Ectodermal cell (in vitro differentiated cells): Measurements from ENCODE around the gene TTLL11.

ENCODE experiments used
- H3K27ac ChIP-seq: 2 replicates; pipeline ENCODE4 v1.7.0; 2013; ENCODE audit warnings: mild to moderate bottlenecking, low read depth, low read length; ENCODE audit not compliant: insufficient read depth, poor library complexity, severe bottlenecking
- H3K27me3 ChIP-seq: 2 replicates; pipeline ENCODE4 v1.7.0; 2013; ENCODE audit warnings: mild to moderate bottlenecking, low read length; ENCODE audit not compliant: insufficient read depth, control insufficient read depth, poor library complexity, severe bottlenecking
- H3K36me3 ChIP-seq: one replicate; pipeline ENCODE4 v1.7.0; 2013; ENCODE audit warnings: low read length; ENCODE audit not compliant: control insufficient read depth, insufficient read depth
- H3K4me1 ChIP-seq: one replicate; pipeline ENCODE4 v1.7.0; 2013; ENCODE audit warnings: low read length; ENCODE audit not compliant: control insufficient read depth, insufficient read depth
- H3K4me3 ChIP-seq: 2 replicates; pipeline ENCODE4 v1.7.0; 2013; ENCODE audit warnings: low read depth, low read length, control low read depth; ENCODE audit not compliant: insufficient read depth
- H3K9me3 ChIP-seq: 2 replicates; pipeline ENCODE4 v1.7.0; 2013; ENCODE audit warnings: mild to moderate bottlenecking, low read length, moderate library complexity; ENCODE audit not compliant: control insufficient read depth
- WGBS, 2 experiments: methylation state at CpG; one replicate each; pipeline ENCODE4 v1.1.7; 2013; ENCODE audit warnings: missing lambda C conversion rate in 2 of 2; 5-methylcytosine and 5-hydroxymethylcytosine counted together

Gene TTLL11

GRCh38 chr9:121976751-121977150 lies 116.4 kb downstream of the TTLL11 start:
- no peak overlapping the region for H3K27ac ChIP-seq
- H3K36me3 ChIP-seq = no peaks in the 10 kb centered on the region
- H3K9me3 ChIP-seq = no peaks in the 10 kb centered on the region
- WGBS, 2 experiments = 100% methylated on average over 1 of the region's 1 CpG; no CpG with 5 or more reads in 1 of the 2 experiments
- H3K4me1 ChIP-seq = no peaks in the 10 kb centered on the region
- H3K27me3 ChIP-seq = no peaks in the 10 kb centered on the region
- H3K4me3 ChIP-seq = no peak overlapping the region

- Histone ChIP-seq H3K4me1 (no peaks in the 10 kb centered on the region), H3K27ac (no peak overlapping the region), H3K4me3 (no peak overlapping the region), H3K9me3 (no peaks in the 10 kb centered on the region), H3K27me3 (no peaks in the 10 kb centered on the region), H3K36me3 (no peaks in the 10 kb centered on the region)
- WGBS, 2 experiments = 83 to 89% methylated on average over 6 of the region's 6 CpGs
Measured at GRCh38 chr9:121975801-121976277, 117.3 kb downstream of the TTLL11 start.

DNA sequence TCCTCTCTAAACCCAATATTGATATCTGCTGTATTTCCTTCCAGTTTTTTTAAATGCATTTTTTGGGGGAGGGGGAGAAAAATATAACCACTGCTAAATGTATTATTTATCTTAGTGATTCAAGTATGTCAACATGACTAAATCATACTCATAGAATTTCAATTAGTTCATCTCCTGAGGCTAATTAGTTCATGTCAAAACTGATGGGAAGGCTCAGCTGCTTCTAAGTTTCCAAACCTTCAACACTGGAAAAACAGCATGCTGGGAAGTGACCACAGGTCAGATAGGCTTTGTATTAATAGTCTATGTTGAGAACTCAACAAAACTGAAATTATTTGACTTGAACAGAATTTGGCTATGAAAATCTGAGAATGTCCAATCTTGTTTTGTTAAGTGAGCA lies 118.7 kb downstream of the TTLL11 start:
- Histone ChIP-seq H3K27ac (no peak overlapping the region), H3K9me3 (no peaks in the 10 kb centered on the region), H3K4me3 (no peak overlapping the region), H3K4me1 (no peaks in the 10 kb centered on the region), H3K27me3 (no peaks in the 10 kb centered on the region), H3K36me3 (no peaks in the 10 kb centered on the region)

DNA sequence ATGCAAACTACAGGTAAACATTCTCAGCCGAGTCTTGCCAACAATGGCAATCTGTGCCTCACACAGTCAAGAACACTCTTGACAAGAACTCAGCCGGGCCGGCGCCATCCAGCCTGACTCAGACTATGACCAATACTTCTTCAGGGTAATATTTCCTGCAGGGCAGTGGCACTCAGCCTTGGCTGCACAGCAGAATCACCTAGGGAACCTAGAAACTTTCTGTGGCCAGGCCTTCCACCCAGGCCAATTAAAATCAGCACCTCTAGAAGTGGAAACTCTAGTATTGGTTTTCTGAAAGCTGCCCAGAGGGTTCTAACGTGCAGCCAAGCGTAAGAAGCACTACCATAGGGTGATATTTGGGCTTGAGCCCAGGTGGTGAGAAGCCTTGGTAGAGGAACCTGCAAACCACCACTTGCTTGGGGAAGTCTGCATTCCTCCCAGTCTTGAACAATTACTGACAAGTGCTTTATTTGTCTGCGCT lies 120.6 kb downstream of the TTLL11 start:
- WGBS, 2 experiments = 90 to 93% methylated on average over 7 of the region's 7 CpGs
- no peaks in the 10 kb centered on the region for H3K36me3 ChIP-seq
- H3K4me1 ChIP-seq = no peaks in the 10 kb centered on the region
- no peak overlapping the region for H3K27ac ChIP-seq
- H3K9me3 ChIP-seq = no peaks in the 10 kb centered on the region
- H3K4me3 ChIP-seq = no peak overlapping the region
- no peaks in the 10 kb centered on the region for H3K27me3 ChIP-seq

- no peak overlapping the region for H3K27ac ChIP-seq
- H3K27me3 ChIP-seq = no peaks in the 10 kb centered on the region
- H3K36me3 ChIP-seq = no peaks in the 10 kb centered on the region
- no peaks in the 10 kb centered on the region for H3K9me3 ChIP-seq
- H3K4me3 ChIP-seq = no peak overlapping the region
- 93 to 97% methylated on average over 8 of the region's 8 CpGs for WGBS, 2 experiments
- no peaks in the 10 kb centered on the region for H3K4me1 ChIP-seq
Measured at GRCh38 chr9:121968056-121968455, 125.1 kb downstream of the TTLL11 start.

- Histone ChIP-seq H3K9me3 (no peaks in the 10 kb centered on the region), H3K27ac (no peak overlapping the region), H3K4me1 (no peaks in the 10 kb centered on the region), H3K4me3 (no peak overlapping the region), H3K36me3 (no peaks in the 10 kb centered on the region), H3K27me3 (no peaks in the 10 kb centered on the region)
- 92 to 96% methylated on average over 1 of the region's 1 CpG for WGBS, 2 experiments
Measured at GRCh38 chr9:121966706-121967105, 126.4 kb downstream of the TTLL11 start.

DNA sequence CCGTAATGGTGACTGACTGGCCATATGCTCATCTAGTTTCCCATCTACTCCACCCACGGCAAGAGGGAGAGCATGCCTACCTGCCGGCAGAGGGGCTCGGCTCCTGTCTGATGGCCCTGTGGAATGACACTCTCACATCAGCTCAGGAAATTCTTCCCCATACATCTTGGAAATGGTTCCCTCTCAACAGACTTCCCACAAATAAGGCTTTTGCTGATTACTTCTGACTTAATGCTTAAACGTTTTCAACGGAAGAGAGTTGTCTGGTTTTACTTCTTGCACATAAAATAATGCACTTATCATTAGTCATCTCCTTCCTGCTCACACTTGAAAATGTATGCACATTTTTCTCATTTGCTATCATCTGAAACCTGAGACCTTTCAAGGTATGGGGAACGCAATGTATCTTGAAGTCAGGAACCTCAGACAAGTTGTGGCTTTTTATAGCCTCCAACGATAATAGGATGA lies 129.5 kb downstream of the TTLL11 start:
- no peak overlapping the region for H3K4me3 ChIP-seq
- H3K9me3 ChIP-seq = no peaks in the 10 kb centered on the region
- WGBS, 2 experiments = 89 to 92% methylated on average over 8 of the region's 8 CpGs
- no peaks in the 10 kb centered on the region for H3K36me3 ChIP-seq
- no peak overlapping the region for H3K27ac ChIP-seq
- H3K27me3 ChIP-seq = no peaks in the 10 kb centered on the region
- no peaks in the 10 kb centered on the region for H3K4me1 ChIP-seq

DNA sequence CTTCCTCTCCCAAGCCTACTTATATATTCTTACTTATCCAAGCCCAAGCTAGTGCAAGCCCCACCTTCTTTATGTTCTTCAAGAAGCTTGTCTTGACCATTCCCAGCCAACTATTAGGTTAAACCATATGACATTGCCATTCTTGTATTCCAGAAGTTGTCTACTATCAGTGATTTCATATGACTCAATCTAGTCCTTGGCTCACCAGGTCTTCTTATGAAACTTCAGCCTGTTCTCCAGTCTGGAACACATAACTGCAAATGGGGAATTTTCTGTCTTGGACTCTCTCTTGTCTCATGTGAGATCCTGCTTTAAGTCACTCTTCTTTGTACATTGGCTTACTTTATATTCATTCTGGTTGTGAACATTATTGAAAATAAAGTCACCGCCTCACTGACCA lies 130.7 kb downstream of the TTLL11 start:
- Histone ChIP-seq H3K4me3 (no peak overlapping the region), H3K4me1 (no peaks in the 10 kb centered on the region), H3K27me3 (no peaks in the 10 kb centered on the region), H3K9me3 (no peaks in the 10 kb centered on the region), H3K36me3 (no peaks in the 10 kb centered on the region), H3K27ac (no peak overlapping the region)
- WGBS, 2 experiments = 93 to 95% methylated on average over 1 of the region's 1 CpG

- 78 to 86% methylated on average over 6 to 7 of the region's 7 CpGs for WGBS, 2 experiments
- H3K36me3 ChIP-seq = no peaks in the 10 kb centered on the region
- H3K4me3 ChIP-seq = no peak overlapping the region
- H3K27me3 ChIP-seq = no peaks in the 10 kb centered on the region
- no peaks in the 10 kb centered on the region for H3K4me1 ChIP-seq
- no peaks in the 10 kb centered on the region for H3K9me3 ChIP-seq
- H3K27ac ChIP-seq = no peak overlapping the region
Measured at GRCh38 chr9:121960665-121961064, 132.4 kb downstream of the TTLL11 start.

- no peaks in the 10 kb centered on the region for H3K27me3 ChIP-seq
- 94 to 95% methylated on average over 4 of the region's 4 CpGs for WGBS, 2 experiments
- no peaks in the 10 kb centered on the region for H3K4me1 ChIP-seq
- H3K27ac ChIP-seq = no peak overlapping the region
- no peaks in the 10 kb centered on the region for H3K36me3 ChIP-seq
- H3K4me3 ChIP-seq = no peak overlapping the region
- H3K9me3 ChIP-seq = no peaks in the 10 kb centered on the region
Measured at GRCh38 chr9:121958530-121958929, 134.6 kb downstream of the TTLL11 start.

- Histone ChIP-seq H3K9me3 (no peaks in the 10 kb centered on the region), H3K27ac (no peak overlapping the region)
- WGBS, 2 experiments = 80 to 85% methylated on average over 6 of the region's 6 CpGs
Measured at GRCh38 chr9:121956808-121957207, 136.3 kb downstream of the TTLL11 start.

More at GRCh38 chr9:121956808-121957207, 136.3 kb downstream of the TTLL11 start:
- H3K4me3 ChIP-seq = no peak overlapping the region
- H3K27me3 ChIP-seq = no peaks in the 10 kb centered on the region
- no peaks in the 10 kb centered on the region for H3K36me3 ChIP-seq
- no peaks in the 10 kb centered on the region for H3K4me1 ChIP-seq
